GM21619 (cell line): ENCODE results near the gene LDAF1.
"Not testable (repeated sequence)": the region's sequence is repeated elsewhere in the genome, so short reads cannot be mapped to it uniquely, and the experiment has no call there.

Experiments
- ATAC-seq: cut with Tn5 transposase; IDR thresholded peaks from one replicate; pipeline ENCODE4 v1.9.1; 2021; ENCODE audit not compliant: unreplicated experiment

The LDAF1 gene

DNA sequence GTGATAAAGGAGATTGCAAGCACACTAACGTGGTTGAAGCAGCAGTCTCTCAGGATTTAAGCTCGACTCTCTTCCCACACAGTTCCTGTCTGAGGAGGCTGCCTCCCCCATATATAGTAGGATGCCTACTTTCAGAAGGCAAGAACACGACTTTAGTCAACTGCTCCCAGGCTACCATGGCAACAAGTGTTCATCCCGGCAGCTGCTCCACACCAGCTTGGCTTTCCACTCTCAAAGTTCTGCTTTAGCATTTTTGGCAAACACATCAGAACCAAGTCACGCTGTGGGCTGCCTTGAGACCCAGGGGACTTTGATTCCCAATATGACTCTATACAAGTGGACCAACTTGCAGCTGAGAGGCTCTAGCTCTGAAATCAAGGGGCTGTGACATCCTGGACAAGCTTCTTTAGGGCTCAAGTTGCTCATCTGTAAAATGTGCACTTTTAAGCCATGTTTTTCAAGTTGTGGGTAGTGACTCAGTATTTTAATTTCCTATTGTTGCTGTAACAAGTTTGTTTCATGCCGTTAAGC lies 36.4 kb downstream of the LDAF1 start:
- ATAC-seq: peak; percentile 57

DNA sequence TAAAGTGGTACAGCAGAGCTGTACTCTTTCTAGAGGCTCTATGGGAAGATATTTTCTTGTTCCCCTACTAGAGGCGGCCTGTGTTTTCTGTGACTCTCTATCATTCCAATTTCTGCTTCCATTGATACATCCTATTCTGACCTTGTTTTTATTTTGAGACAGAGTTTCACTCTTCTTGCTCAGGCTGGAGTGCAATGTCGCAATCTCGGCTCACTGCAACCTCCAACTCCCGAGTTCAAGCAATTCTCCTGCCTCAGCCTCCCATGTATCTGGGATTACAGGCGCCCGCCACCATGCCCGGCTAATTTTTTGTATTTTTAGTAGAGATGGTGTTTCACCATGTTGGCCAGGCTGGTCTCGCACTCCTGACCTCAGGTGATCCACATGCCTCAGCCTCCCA lies 36.9 kb downstream of the LDAF1 start:
- not testable (repeated sequence) for ATAC-seq

DNA sequence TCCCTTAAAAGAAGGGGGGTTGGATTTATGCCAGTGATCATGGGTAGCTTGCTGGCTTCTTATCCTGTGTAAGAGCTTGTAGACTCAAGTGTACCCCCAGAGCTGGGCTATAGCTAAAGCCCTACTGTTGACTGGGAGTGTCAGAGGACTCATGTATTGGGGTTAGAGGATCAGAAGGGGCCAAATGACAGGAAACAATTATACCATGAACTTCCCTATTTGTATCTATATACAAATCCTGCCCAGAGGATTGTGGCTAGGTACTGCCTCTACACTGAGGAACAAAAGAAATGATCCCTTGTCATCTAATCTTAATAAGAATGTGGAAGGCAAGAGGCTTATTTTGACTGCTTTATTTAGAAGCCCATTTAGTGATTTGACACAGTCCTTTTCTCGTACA lies 38.6 kb downstream of the LDAF1 start:
- ATAC-seq: no peak

DNA sequence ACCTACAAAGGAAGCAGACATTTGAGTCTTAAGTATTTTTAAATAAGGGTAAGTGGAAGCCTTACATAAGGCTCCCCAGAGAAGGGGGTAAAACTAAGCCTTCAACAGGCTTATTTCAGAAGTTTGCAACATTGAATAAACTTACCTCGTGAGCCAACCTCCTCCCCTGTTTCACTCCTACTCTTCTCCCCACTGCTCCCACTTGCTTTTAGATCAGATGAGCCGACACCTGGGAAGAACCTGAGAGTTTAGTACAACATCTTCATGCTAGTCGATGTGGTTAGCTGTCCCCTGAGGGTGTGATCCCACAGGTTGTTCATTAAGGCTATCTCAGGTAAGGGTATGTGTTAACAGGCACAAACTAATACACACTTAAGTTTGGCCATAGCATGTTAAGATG lies 39.1 kb downstream of the LDAF1 start:
- no peak for ATAC-seq

DNA sequence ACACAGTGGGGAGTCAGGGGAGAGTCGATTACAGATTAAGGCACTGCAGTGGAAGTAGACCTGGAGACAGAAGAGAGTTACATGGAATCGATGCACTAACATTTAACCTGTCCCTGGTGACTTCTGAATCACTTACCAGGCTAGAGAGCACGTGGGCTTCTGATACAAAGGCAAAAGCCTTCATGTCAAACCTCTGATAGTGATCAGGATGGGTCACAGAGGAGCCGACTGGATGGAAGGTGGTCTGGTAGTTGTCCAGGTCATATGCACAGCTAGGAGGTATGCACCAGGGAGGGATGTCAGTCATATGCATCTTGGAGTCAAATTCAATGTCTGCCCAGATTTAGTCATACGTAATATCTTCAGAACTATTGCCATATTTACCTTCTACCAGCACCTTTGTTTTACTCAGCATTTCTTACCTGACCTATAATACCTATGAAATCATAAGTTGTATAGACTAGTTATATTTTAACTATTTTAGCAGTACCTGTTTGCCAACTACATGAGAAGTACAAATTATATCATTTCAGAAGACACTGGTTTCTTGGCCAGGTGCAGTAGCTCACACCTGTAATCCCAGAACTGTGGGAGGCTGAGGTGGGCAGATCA lies 41.2 kb downstream of the LDAF1 start:
- no peak for ATAC-seq

DNA sequence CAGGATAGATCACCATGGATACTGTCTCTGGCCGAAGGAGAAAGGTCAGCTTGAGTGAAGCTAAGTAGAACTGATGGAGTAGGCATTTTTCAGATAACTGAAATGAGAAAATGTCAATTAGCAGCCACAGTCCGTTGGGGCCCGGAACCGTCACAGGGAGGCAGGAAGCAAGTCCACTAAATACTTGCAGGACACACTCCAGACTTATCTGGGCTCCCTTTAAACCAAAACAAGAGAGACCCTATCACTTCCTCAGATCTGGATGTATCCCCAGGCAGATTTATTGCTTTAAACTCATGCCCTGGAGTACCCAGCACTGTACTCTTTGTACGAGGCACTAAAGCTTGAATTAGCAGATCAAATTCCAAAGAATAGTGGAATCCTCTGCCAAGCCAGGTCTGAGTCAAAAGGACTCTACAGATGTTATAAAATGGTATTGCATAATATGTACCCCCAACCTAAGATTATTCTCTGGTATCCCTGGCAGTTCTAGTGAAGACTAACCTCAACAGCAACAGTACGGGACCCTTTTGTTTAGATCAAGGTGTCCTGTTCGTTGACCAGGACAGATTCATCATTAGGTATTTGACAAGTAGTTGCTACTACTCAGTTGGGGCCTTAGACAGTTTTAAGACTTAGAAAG lies 44.8 kb downstream of the LDAF1 start:
- ATAC-seq: no peak

DNA sequence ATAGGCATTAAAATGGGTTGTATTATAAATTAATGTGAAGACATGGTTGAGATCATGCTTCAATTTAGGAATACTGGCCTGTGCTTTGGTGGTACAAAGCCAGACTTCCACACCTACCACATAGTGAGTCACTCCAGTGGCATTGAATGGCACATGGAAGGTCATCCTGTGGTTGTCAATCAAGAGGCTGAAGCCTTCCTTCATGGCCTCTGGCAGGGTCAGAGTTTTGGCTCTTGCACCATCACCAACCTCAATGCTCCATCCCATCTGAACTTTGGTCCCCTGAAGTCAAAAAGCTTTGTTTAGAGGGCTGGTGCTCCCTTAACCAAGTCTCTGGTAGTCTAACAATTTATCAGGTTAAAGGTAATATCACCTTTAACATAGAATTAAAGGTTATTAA lies 46.8 kb downstream of the LDAF1 start:
- ATAC-seq: no peak

DNA sequence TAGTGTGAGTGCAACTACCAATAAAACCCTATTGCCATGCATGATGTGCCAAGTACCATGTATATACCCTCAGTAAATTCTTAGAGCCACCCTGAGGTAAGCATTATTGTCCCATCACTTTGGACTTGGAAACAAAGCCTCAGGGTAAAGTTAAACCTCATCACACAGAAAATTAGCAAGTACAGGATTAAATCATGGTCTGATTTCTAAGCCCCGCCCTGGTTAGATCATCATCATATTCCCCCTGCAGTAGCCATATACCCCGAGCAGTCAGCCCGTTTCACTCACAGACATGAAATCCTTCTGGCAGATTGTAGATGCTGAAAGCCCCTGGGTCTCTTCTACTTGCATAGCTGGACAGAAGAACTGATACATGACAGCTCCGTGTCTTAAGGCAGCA lies 48.1 kb downstream of the LDAF1 start:
- ATAC-seq: no peak

DNA sequence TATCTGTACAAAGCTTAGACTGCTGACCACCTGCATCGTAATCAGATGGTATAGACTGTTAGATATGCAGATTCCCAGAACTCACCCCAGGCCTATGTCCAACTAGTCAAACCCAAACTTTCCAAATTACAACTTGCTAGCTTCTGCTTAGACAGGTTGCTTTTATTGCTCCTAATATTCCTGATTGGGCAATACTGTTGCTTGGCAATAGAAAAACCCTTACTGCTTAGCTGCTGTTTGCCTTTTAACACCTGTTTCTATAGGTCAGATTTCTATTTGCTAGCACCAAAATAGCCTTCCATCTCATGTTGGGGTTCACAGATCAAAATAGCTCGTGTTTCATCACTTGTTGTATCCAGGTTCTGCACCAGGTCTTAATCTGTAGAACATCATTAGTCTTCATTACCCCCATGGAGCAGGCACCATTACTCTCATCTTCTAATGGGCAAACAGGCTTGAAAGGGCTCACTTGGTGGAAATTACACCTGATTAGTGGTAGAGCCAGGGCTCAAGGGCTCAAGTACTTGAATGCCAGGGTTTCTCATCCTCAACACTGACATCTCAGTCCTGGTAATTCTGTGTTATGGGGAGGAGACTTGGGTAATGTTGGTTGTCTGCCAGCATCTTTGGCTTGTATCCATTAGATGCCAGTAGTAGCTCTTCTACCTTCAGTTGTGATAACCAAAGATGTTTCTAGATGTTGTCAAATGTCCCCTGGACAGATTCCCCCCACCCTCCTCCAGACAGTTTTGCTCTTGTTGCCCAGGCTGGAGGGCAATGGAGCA lies 50.2 kb downstream of the LDAF1 start:
- ATAC-seq: no peak

DNA sequence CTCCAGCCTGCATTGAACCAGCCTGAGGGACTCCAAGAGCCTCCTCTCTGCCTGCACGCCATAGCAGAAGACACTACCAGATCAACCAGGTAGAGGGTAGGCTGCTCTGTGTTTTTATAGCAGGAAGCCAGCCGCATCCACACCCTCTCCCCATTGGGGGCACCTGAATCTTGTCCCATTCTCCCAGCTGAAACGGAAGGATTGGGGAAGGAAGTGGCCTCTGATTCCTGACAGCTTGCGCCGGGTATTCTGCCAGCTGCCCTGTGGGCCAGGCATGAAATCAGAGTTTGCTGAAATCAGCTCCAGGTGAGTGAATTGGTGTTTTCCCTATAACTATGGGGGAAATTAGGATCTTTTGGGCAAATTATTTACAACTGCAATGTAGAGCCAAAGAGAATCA lies 53.0 kb downstream of the LDAF1 start, which contains the start of gene ZP2:
ZP2 (minus strand) TSS at position 89 of the 400 bp plus-strand sequence; CDS start at position 62, 27 bp downstream.
- no peak for ATAC-seq

DNA sequence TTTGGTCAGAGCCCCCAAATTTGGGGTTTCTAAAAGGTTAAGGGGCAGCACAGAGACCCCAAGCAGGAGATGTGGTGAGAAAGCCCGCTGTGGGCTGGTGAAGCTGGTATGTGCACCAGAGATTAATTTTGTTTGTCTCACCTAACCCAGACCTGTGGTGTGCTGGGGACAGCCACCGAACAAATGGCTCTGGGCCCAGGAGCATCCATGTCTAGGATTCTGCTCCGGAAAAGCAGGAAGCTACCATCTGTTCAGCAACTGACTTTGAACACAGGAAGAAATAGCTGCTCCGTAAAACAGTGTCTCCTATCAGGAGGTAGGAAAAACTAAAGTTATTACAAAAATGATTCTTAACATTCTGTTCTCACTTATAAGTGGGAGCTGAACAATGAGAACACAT lies 55.6 kb downstream of the LDAF1 start:
- no peak for ATAC-seq

DNA sequence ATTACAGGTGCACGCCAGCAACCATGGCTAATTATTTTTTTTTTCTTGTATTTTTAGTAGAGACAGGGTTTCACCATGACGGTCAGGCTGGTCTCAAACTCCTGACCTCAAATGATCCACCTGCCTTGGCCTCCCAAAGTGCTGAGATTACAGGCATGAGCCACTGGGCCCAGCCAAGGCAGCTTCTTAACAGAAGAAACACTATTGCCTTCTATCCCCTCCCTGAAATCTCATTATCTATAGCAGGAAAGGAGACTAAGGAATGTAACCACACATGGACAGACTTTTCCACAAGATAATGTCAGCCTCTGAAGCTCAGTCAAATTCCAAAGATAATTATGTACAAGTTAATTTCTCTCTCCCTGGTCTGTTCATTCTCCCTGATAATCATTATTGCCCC lies 58.6 kb downstream of the LDAF1 start:
- no peak for ATAC-seq

DNA sequence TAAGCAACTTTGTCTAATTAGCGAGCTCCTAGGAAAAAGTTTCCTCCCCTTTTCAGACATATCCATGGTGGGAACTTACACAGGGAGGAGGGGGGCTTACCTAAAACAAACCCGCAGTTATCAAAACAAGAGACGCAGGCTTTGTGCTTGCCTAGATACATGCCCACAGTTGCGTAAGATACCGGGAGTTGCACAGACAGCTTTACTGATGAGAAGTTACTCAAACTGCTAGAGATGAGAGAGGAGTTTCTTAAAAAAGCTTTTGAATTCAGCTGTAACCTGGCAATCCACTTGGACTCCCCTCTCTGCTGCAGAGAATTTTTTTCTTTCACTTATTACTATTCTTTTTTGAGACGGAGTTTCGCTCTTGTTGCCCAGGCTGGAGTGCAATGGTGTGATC lies 59.7 kb downstream of the LDAF1 start:
- no peak for ATAC-seq

DNA sequence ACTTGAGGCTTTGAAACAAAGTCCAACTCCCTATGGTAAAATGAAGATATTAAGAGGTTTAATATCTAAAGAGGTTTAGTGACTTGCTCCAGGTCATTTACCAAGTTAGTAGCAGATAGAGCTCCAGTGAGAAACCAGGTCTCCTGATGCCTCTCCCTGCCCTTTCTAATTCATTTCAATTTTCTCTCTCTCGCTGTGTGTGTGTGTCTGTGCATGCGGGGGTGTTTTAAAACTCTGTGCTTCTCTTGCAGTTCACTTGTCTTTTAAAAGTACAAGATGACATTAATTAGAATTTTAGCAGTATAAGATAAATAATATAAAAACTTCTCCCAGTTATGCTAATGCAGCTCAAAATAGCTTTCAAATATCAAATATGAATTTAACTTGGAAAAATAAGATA lies 61.1 kb downstream of the LDAF1 start:
- ATAC-seq: no peak

DNA sequence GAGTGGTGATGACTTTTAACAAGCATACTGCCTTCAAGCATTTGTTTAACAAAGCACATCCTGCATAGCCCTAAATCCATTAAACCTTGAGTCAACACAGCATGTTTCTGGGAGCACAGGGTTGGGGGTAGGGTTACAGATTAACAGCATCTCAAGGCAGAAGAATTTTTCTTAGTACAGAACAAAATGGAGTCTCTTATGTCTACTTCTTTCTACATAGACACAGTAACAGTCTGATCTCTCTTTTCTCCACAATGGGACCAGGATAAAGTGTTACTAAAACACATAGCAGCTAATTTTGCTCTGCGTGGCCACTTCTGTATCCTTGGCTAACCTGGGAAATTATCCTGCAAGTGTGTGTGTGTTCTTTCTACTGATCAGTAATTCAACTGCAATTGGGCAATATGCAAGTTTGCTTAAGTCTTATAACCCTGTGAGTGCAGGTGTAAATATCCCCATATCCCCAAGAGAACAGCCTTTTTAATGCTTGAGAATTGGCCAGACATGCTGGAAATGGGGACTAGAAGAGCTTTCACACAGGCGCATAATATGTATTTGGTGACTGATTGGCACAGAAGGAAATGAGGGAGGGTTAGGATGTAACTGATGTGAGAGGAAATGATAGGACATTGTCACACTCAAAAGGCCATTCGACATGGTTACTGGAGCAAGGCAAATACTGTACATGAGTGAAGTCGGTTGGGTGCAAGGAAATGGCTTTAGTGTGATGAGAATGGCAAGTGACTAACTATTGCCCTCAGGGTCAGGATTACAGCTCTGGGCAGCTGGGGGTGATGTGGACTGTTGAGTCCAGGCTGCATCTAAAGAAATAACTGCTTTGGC lies 64.2 kb downstream of the LDAF1 start:
- no peak for ATAC-seq

DNA sequence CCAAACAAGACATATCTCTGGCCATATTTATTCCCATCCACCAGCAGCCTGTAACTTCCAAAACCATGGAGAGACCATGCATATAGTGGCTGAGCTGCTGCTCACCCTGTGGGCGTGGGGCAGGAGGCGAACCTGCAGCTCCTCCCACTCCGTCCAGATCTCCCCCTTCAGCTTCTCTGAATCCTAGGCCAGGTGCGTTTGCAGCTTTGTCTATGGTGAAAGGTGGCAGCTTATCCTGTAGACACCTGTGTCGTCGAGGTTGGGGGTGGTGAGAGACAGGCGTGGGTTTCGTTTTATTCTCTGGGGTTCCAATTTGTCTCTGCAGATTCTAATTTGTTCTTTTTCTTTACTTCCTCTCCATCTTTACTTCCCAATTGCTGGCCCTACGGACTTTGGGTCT lies 65.3 kb downstream of the LDAF1 start:
- ATAC-seq: no peak

DNA sequence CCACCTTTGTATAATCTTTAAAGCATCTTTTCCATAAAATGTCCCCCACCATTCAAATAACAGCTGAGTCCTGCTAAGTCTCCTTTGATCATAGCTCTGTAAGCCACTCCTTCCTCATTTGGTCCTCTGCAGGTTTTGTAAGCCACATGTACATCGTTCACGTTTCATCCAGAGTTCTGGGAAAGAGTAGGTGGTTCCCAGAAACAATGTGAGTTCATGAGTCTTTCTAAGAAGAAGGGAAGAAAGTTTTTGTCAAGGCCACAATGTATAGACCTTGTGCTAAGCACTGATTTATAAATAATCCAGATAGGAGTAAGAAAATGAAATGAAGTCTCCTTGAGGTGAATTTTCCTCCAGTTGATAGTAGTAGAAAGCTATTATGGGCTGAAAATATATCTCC lies 66.3 kb downstream of the LDAF1 start:
- no peak for ATAC-seq

DNA sequence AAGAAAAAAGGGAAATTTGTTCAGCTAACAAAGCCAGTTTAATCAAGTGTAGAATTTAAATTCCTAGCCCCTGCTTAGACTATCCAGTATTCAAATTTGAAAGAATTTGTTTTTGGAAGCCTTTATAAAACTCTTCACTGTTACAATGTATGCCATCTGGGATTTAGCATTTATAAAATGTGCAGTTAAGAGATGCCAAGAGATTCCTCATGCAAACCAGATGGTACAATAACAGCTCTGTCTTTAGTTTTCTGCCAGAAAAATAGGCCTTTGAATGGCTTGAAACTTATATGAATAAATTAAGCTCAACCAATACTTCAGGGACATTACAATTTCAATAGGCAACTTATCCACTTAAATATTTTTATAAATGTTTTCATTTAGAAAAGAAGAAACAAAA lies 68.3 kb downstream of the LDAF1 start:
- ATAC-seq: no peak

DNA sequence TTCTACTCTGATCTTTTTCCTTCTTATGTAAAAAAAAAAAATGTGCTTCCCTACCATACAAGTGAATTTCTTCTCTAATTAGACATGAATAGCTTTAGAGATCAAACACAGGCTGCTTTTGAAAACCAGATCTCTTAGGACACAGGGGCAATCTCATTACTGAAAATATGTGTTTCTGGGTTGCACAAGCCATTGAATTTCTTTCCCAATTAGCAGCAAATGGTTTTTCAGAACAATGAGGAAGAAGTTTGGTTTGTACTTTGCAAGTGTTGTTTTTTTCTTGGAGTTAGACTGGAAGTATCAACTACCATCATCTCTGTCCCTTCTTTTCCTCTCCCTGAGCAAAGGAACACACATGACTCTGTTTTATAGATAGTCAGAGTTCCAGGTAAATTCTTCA lies 69.4 kb downstream of the LDAF1 start:
- no peak for ATAC-seq

DNA sequence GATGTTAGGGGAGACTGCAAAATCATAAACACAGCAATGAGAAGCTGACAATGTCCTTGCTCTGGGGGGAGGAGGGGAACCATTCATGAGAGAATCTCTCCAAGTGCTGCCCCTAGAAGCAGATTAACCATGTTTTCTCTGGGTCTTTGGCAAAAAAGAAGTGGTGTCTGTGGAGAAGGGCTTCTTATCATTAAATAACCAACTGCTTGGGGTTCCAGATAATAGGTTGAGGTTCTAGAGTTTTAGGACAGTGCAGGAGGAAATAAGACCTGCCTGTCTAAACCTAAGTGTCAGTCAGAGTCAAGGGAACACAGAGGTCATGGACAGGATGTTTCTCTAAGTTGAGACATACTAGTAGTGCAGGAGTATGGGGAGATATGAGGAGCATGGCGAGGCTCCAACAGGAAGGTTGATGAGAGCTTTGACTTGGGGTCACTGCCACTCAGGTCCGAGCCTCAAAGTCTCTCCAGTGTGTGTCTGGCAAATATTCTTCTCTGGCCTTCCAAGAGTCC lies 69.9 kb downstream of the LDAF1 start:
- ATAC-seq: no peak
